ENCODE data around the gene DMRT2.

Gene DMRT2

GRCh38 chr9:1046639-1047572 is 3.3 kb upstream of the DMRT2 start:
- Histone ChIP-seq H3K79me1 (ENCODE audit: low read depth, low read length) (no peaks in the 10 kb centered on the region), H3K9ac (ENCODE audit: low read depth, low read length, poor library complexity) (no peak overlapping the region), H3K36me3 (replicated peaks in 1 of 2; ENCODE audit: control insufficient read depth in 2 of 2, insufficient read depth in 2 of 2, low read length in 2 of 2) (no peaks in the 10 kb centered on the region), H2BK12ac (ENCODE audit: low read length) (no peak overlapping the region), H3K27ac (replicated peaks; ENCODE audit: low read length) (no peak overlapping the region), H3K23ac (ENCODE audit: low read depth, low read length, poor library complexity) (no peak overlapping the region), H2BK15ac (ENCODE audit: low read length) (no peak overlapping the region), H3K4me1 (ENCODE audit: control insufficient read depth in 2 of 2, insufficient read depth in 1 of 2, low read depth in 1 of 2, low read length in 2 of 2) (peaks cover 0 to 5% of the 10 kb centered on the region in 2 donors), H3K18ac (ENCODE audit: low read length) (no peak overlapping the region), H3K27me3 (ENCODE audit: control insufficient read depth in 3 of 3, insufficient read depth in 3 of 3, low read depth in 1 of 3, low read length in 3 of 3) (peaks cover 47 to 99% (median 92%) of the 10 kb centered on the region in 3 experiments), H4K8ac (ENCODE audit: low read depth, low read length) (no peak overlapping the region), H2AFZ (ENCODE audit: low read length) (no peak overlapping the region), H3K4me3 (ENCODE audit: low read length in 2 of 2) (no peak overlapping the region), H3K14ac (ENCODE audit: low read length) (no peak overlapping the region), H2BK120ac (ENCODE audit: low read depth, low read length) (no peak overlapping the region), H4K91ac (ENCODE audit: low read depth, low read length, poor library complexity) (no peak overlapping the region), H3K9me3 (replicated peaks in 1 of 2; ENCODE audit: control insufficient read depth in 2 of 2, insufficient read depth in 1 of 2, low read depth in 1 of 2, low read length in 2 of 2) (peaks cover 4 to 34% of the 10 kb centered on the region in 2 donors), H2AK5ac (ENCODE audit: low read depth, low read length) (no peak overlapping the region), H3K4me2 (ENCODE audit: insufficient read depth, low read length, poor library complexity, severe bottlenecking) (no peak overlapping the region), H3K4ac (ENCODE audit: low read length) (no peak overlapping the region), H2BK5ac (ENCODE audit: low read length) (no peak overlapping the region)
- no peak for DNase-seq (ENCODE audit: low spot score)
- no CpG with 5 or more reads among the region's 36 CpGs for WGBS, 2 donors (ENCODE audit: extremely low coverage in 2 of 2, insufficient read length in 2 of 2, insufficient replicate concordance in 1 of 2)

GRCh38 chr9:1047591-1048230 is 2.4 kb upstream of the DMRT2 start:
- H2AK5ac ChIP-seq (ENCODE audit: low read depth, low read length) = no peak overlapping the region
- H3K18ac ChIP-seq (ENCODE audit: low read length) = no peak overlapping the region
- peaks cover 4 to 34% of the 10 kb centered on the region in 2 donors for H3K9me3 ChIP-seq (replicated peaks in 1 of 2; ENCODE audit: control insufficient read depth in 2 of 2, insufficient read depth in 1 of 2, low read depth in 1 of 2, low read length in 2 of 2)
- no peak overlapping the region for H2BK120ac ChIP-seq (ENCODE audit: low read depth, low read length)
- no peak overlapping the region for H3K23ac ChIP-seq (ENCODE audit: low read depth, low read length, poor library complexity)
- no peak overlapping the region for H2BK15ac ChIP-seq (ENCODE audit: low read length)
- no CpG with 5 or more reads among the region's 23 CpGs for WGBS, 2 donors (ENCODE audit: extremely low coverage in 2 of 2, insufficient read length in 2 of 2, insufficient replicate concordance in 1 of 2)
- no peak overlapping the region for H2AFZ ChIP-seq (ENCODE audit: low read length)
- H3K36me3 ChIP-seq (replicated peaks in 1 of 2; ENCODE audit: control insufficient read depth in 2 of 2, insufficient read depth in 2 of 2, low read length in 2 of 2) = no peaks in the 10 kb centered on the region
- no peak overlapping the region for H3K4me2 ChIP-seq (ENCODE audit: insufficient read depth, low read length, poor library complexity, severe bottlenecking)
- H2BK5ac ChIP-seq (ENCODE audit: low read length) = no peak overlapping the region
- no peak overlapping the region for H2BK12ac ChIP-seq (ENCODE audit: low read length)
- H3K9ac ChIP-seq (ENCODE audit: low read depth, low read length, poor library complexity) = no peak overlapping the region
- no peaks in the 10 kb centered on the region for H3K79me1 ChIP-seq (ENCODE audit: low read depth, low read length)
- no peak overlapping the region for H3K4ac ChIP-seq (ENCODE audit: low read length)
- peaks cover 0 to 10% of the 10 kb centered on the region in 2 donors for H3K4me1 ChIP-seq (ENCODE audit: control insufficient read depth in 2 of 2, insufficient read depth in 1 of 2, low read depth in 1 of 2, low read length in 2 of 2)
- DNase-seq (ENCODE audit: low spot score) = no peak
- no peak overlapping the region for H3K14ac ChIP-seq (ENCODE audit: low read length)
- H3K27ac ChIP-seq (replicated peaks; ENCODE audit: low read length) = no peak overlapping the region
- no peak overlapping the region for H4K8ac ChIP-seq (ENCODE audit: low read depth, low read length)
- no peak overlapping the region for H3K4me3 ChIP-seq (ENCODE audit: low read length in 2 of 2)
- H3K27me3 ChIP-seq (ENCODE audit: control insufficient read depth in 3 of 3, insufficient read depth in 3 of 3, low read depth in 1 of 3, low read length in 3 of 3) = peaks cover 53 to 99% (median 93%) of the 10 kb centered on the region in 3 experiments
- H4K91ac ChIP-seq (ENCODE audit: low read depth, low read length, poor library complexity) = no peak overlapping the region

- Histone ChIP-seq H2AK5ac (ENCODE audit: low read depth, low read length) (no peak overlapping the region), H3K9ac (ENCODE audit: low read depth, low read length, poor library complexity) (no peak overlapping the region), H3K4ac (ENCODE audit: low read length) (no peak overlapping the region), H3K9me3 (replicated peaks in 1 of 2; ENCODE audit: control insufficient read depth in 2 of 2, insufficient read depth in 1 of 2, low read depth in 1 of 2, low read length in 2 of 2) (peaks cover 4 to 33% of the 10 kb centered on the region in 2 donors), H3K23ac (ENCODE audit: low read depth, low read length, poor library complexity) (no peak overlapping the region), H4K8ac (ENCODE audit: low read depth, low read length) (no peak overlapping the region), H3K4me3 (ENCODE audit: low read length in 2 of 2) (no peak overlapping the region), H2BK15ac (ENCODE audit: low read length) (no peak overlapping the region), H2BK120ac (ENCODE audit: low read depth, low read length) (no peak overlapping the region), H3K27ac (replicated peaks; ENCODE audit: low read length) (no peak overlapping the region), H3K18ac (ENCODE audit: low read length) (no peak overlapping the region), H3K27me3 (ENCODE audit: control insufficient read depth in 3 of 3, insufficient read depth in 3 of 3, low read depth in 1 of 3, low read length in 3 of 3) (peaks cover 58 to 99% (median 93%) of the 10 kb centered on the region in 3 experiments), H3K36me3 (replicated peaks in 1 of 2; ENCODE audit: control insufficient read depth in 2 of 2, insufficient read depth in 2 of 2, low read length in 2 of 2) (no peaks in the 10 kb centered on the region), H2BK5ac (ENCODE audit: low read length) (no peak overlapping the region), H3K4me1 (ENCODE audit: control insufficient read depth in 2 of 2, insufficient read depth in 1 of 2, low read depth in 1 of 2, low read length in 2 of 2) (peaks cover 0 to 10% of the 10 kb centered on the region in 2 donors), H4K91ac (ENCODE audit: low read depth, low read length, poor library complexity) (no peak overlapping the region), H2AFZ (ENCODE audit: low read length) (no peak overlapping the region), H2BK12ac (ENCODE audit: low read length) (no peak overlapping the region), H3K14ac (ENCODE audit: low read length) (no peak overlapping the region), H3K79me1 (ENCODE audit: low read depth, low read length) (no peaks in the 10 kb centered on the region), H3K4me2 (ENCODE audit: insufficient read depth, low read length, poor library complexity, severe bottlenecking) (no peak overlapping the region)
- no CpG with 5 or more reads among the region's 8 CpGs for WGBS, 2 donors (ENCODE audit: extremely low coverage in 2 of 2, insufficient read length in 2 of 2, insufficient replicate concordance in 1 of 2)
- DNase-seq (ENCODE audit: low spot score) = no peak
Measured at GRCh38 chr9:1048231-1048619, 1.9 kb upstream of the DMRT2 start.

- Histone ChIP-seq H2BK5ac (ENCODE audit: low read length) (no peak overlapping the region), H3K4me2 (ENCODE audit: insufficient read depth, low read length, poor library complexity, severe bottlenecking) (no peak overlapping the region), H2AFZ (ENCODE audit: low read length) (no peak overlapping the region), H3K4me3 (ENCODE audit: low read length in 2 of 2) (no peak overlapping the region), H3K18ac (ENCODE audit: low read length) (no peak overlapping the region), H3K23ac (ENCODE audit: low read depth, low read length, poor library complexity) (no peak overlapping the region), H2BK12ac (ENCODE audit: low read length) (no peak overlapping the region), H3K27me3 (ENCODE audit: control insufficient read depth in 3 of 3, insufficient read depth in 3 of 3, low read depth in 1 of 3, low read length in 3 of 3) (peaks cover 55 to 99% (median 93%) of the 10 kb centered on the region in 3 experiments), H3K79me1 (ENCODE audit: low read depth, low read length) (no peaks in the 10 kb centered on the region), H4K91ac (ENCODE audit: low read depth, low read length, poor library complexity) (no peak overlapping the region), H3K4me1 (ENCODE audit: control insufficient read depth in 2 of 2, insufficient read depth in 1 of 2, low read depth in 1 of 2, low read length in 2 of 2) (peaks cover 0 to 10% of the 10 kb centered on the region in 2 donors), H4K8ac (ENCODE audit: low read depth, low read length) (no peak overlapping the region), H2BK15ac (ENCODE audit: low read length) (no peak overlapping the region), H3K4ac (ENCODE audit: low read length) (no peak overlapping the region), H3K9ac (ENCODE audit: low read depth, low read length, poor library complexity) (no peak overlapping the region), H2BK120ac (ENCODE audit: low read depth, low read length) (no peak overlapping the region), H3K9me3 (replicated peaks in 1 of 2; ENCODE audit: control insufficient read depth in 2 of 2, insufficient read depth in 1 of 2, low read depth in 1 of 2, low read length in 2 of 2) (peaks cover 4 to 28% of the 10 kb centered on the region in 2 donors), H3K27ac (replicated peaks; ENCODE audit: low read length) (no peak overlapping the region), H3K36me3 (replicated peaks in 1 of 2; ENCODE audit: control insufficient read depth in 2 of 2, insufficient read depth in 2 of 2, low read length in 2 of 2) (no peaks in the 10 kb centered on the region), H3K14ac (ENCODE audit: low read length) (no peak overlapping the region), H2AK5ac (ENCODE audit: low read depth, low read length) (no peak overlapping the region)
- no peak for DNase-seq (ENCODE audit: low spot score)
- no CpG with 5 or more reads among the region's 15 CpGs for WGBS, 2 donors (ENCODE audit: extremely low coverage in 2 of 2, insufficient read length in 2 of 2, insufficient replicate concordance in 1 of 2)
Measured at GRCh38 chr9:1048811-1049210, 1.3 kb upstream of the DMRT2 start.

Data from neuronal stem cell (in vitro differentiated cells).